Skeletal muscle cell (primary cell): Measurements from ENCODE around the gene SSR3.
"Not testable (repeated sequence)": the region's sequence is repeated elsewhere in the genome, so short reads cannot be mapped to it uniquely, and the experiment has no call there.

Source experiments
- DNase-seq: peaks from one replicate; pipeline ENCODE4 v3.0.0-alpha.2; 2010; ENCODE audit warnings: low read depth
- H3K4me3 ChIP-seq: 2 replicates; pipeline ENCODE4 v1.5.1; 2011; ENCODE audit warnings: low read depth, mild to moderate bottlenecking, control low read depth, low read length, moderate library complexity

The SSR3 gene

GRCh38 chr3:156554842-156555687 lies at the start of gene SSR3:
Gene SSR3 (minus strand): TSS chr3:156555117. CDS start chr3:156555089, 28 bp downstream.
- DNase-seq = peak; percentile 99
- H3K4me3 ChIP-seq = peak within 1 kb of the TSS; percentile 85

- DNase-seq = no peak
- H3K4me3 ChIP-seq = no peak overlapping the region
Observed at GRCh38 chr3:156604064-156604641, 49.2 kb upstream of the SSR3 start.

GRCh38 chr3:156603379-156604017 lies 48.6 kb upstream of the SSR3 start:
- no peak overlapping the region for H3K4me3 ChIP-seq
- DNase-seq = no peak

GRCh38 chr3:156602424-156602823 lies 47.5 kb upstream of the SSR3 start:
- DNase-seq = no peak
- H3K4me3 ChIP-seq = no peak overlapping the region

GRCh38 chr3:156601497-156601896 lies 46.6 kb upstream of the SSR3 start:
- DNase-seq = no peak
- H3K4me3 ChIP-seq = no peak overlapping the region

DNA sequence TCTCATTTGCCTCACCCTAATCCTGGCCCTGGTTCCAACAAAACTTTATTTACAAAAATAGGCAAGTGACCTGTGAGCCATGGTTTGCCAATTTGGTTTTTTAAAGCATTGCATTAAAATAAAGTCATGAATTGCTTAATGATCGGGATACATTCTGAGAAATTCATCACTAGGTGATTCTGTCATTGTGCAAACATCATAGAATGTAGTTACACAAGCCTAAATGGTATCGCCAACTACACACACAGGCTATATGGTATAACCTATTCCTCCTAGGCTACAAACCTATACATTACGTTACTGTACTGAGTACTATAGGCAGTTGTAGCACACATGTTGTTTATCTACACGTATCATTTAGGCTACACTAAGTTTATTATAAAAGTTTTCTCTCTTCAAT lies 45.9 kb upstream of the SSR3 start:
- no peak for DNase-seq
- H3K4me3 ChIP-seq = no peak overlapping the region

DNA sequence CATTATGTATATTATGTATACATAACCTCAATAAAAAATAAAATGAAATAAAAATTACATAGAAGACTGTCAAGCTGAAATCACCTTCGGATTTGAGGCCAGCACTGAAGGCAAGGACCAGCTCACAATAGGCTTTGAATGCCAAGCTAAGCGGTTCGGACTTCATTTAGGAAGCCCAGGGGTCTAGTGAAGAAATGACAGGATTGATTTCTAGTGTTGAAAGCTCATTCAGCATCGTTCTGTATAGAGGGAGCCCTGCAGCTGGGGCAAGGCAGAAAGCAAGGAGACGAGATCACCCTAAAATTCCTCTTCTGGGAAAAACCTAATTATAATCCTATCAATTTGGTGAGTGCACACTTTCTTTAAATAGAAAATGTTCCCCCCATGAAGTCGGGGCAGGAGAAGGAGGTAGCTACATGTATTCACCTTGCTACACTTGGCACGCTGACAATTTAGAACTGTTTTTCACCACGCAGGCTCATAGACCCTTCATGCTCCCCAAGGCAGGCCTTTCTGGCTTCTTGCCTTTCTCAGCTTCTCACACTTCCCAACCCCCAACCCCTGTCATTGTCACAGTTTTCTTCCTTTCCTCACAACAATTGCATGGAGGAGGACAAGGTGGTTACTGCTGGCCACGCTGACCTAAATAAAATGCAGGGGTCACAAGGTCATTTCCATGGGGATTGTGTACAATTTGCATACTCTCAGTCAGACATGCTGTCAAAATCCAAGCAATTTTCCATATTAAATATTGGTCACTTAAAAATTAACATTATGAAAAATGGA lies 44.4 kb upstream of the SSR3 start:
- no peak overlapping the region for H3K4me3 ChIP-seq

GRCh38 chr3:156598413-156598812 lies 43.5 kb upstream of the SSR3 start:
- H3K4me3 ChIP-seq = no peak overlapping the region

More for the DNA sequence above, 44.4 kb upstream of the SSR3 start:
- DNase-seq = no peak

GRCh38 chr3:156594219-156594683 lies 39.3 kb upstream of the SSR3 start:
- H3K4me3 ChIP-seq = no peak overlapping the region
- no peak for DNase-seq

More at GRCh38 chr3:156598413-156598812, 43.5 kb upstream of the SSR3 start:
- no peak for DNase-seq

DNA sequence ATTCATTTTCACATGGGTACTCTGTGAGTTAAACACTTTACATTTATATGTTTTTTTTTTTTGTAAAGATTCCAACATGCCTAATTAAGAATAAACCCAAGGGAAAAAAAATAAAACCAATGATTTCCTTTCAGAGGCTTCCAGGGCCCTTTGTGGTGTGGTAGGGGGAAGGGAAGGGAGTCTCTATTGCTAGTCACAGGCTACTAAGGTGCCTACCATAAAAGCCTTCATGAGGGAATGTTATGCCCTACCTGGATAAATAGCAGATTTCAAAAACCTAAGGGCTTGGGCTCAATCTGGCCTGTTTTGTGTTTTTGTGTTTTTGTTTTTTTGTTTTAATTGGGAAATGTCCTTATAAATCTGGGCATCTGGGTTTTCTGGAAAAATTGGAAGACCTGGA lies 38.9 kb upstream of the SSR3 start:
- DNase-seq = no peak
- no peak overlapping the region for H3K4me3 ChIP-seq

GRCh38 chr3:156589806-156590205 lies 34.9 kb upstream of the SSR3 start:
- H3K4me3 ChIP-seq, DNase-seq: not testable (repeated sequence)

DNA sequence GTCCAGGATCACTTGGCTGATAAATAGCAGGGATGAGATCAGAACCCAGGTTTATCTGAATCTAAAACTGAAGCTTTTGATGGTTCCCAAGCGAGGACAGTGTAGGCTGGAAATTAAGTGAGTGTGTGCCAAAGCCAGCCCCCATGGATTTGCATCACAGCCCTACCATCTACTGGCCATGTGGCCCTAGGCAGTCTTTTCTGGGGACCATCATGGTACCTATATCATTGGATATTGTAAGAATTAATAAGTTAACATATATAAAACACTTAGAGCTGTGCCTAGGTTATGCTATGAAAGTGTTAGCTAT lies 32.8 kb upstream of the SSR3 start:
- H3K4me3 ChIP-seq = no peak overlapping the region
- DNase-seq = no peak

GRCh38 chr3:156586905-156587759 lies 32.2 kb upstream of the SSR3 start:
- no peak for DNase-seq
- H3K4me3 ChIP-seq = no peak overlapping the region

- no peak overlapping the region for H3K4me3 ChIP-seq
- DNase-seq = no peak
Observed at GRCh38 chr3:156583469-156583868, 28.6 kb upstream of the SSR3 start.

- DNase-seq = no peak
- H3K4me3 ChIP-seq = no peak overlapping the region
Observed at GRCh38 chr3:156582532-156583183, 27.7 kb upstream of the SSR3 start.

- DNase-seq = no peak
- no peak overlapping the region for H3K4me3 ChIP-seq
Observed at GRCh38 chr3:156581954-156582353, 27.0 kb upstream of the SSR3 start.

DNA sequence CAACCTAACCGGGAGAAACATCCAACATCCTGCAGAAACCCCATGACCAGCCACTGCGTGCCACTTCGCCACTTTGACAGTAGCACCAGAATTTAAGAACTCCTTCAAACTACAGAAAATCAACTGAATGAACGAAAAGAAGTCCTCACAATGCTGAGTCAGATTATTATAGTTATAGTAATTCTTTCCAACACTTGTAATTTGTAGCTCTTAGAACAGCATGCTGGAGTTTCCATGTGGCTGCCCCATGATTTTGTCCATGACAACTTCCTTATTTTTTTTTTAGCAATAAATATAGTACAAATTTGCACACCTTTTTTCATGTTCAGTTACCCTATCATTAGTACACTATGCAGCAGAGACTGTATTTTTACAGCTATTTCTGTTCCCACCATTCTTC lies 26.1 kb upstream of the SSR3 start:
- DNase-seq = no peak
- H3K4me3 ChIP-seq = no peak overlapping the region

- H3K4me3 ChIP-seq = no peak overlapping the region
- no peak for DNase-seq
Observed at GRCh38 chr3:156579427-156579851, 24.5 kb upstream of the SSR3 start.
